ENCODE data around the gene METTL13. TPM values are rescaled to one million over a fixed set of nuclear protein-coding genes. Genes with fewer than 3 reads are reported as not detected.

The METTL13 gene
- total and polyA plus RNA-seq, 9 of the 15 experiments (the other 6 are each of a cell fraction or from before 2014, with no cell fraction given) = 18.9 to 78.9 (median 54.9) TPM

DNA sequence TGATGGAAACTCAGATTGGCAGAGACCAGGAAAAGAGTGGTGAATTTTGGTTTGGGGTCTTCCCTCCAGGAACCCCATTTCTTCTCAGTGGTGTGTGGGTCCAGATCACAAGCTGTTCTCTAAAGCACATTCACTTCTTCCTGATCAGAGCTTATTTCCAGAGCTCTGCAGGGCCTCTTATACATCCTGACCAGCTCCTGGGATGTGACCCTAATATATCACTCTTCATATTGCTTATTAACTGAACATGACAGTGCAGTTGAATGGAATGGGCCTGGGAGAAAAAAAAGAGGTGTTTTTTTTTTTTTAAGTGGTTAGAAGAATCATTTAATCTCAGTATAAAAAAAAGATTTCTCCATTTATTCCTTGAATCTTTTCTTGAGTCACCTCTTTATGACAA, 30.2 kb downstream of the METTL13 start (continued):
- TF ChIP-seq, protein P1, sequence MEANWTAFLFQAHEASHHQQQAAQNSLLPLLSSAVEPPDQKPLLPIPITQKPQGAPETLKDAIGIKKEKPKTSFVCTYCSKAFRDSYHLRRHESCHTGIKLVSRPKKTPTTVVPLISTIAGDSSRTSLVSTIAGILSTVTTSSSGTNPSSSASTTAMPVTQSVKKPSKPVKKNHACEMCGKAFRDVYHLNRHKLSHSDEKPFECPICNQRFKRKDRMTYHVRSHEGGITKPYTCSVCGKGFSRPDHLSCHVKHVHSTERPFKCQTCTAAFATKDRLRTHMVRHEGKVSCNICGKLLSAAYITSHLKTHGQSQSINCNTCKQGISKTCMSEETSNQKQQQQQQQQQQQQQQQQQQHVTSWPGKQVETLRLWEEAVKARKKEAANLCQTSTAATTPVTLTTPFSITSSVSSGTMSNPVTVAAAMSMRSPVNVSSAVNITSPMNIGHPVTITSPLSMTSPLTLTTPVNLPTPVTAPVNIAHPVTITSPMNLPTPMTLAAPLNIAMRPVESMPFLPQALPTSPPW (CRISPR knock-in tag; IDR thresholded peaks at IDR 0.05) = no peak
- TF ChIP-seq FOXJ2 (tag; IDR thresholded peaks at IDR 0.05) = no peak
- TF ChIP-seq HDAC8 (tag; IDR thresholded peaks at IDR 0.05) = no peak
- TF ChIP-seq SAFB2 (IDR thresholded peaks at IDR 0.05; ENCODE audit: borderline replicate concordance, low read depth, low read length, severe bottlenecking) = no peak

DNA sequence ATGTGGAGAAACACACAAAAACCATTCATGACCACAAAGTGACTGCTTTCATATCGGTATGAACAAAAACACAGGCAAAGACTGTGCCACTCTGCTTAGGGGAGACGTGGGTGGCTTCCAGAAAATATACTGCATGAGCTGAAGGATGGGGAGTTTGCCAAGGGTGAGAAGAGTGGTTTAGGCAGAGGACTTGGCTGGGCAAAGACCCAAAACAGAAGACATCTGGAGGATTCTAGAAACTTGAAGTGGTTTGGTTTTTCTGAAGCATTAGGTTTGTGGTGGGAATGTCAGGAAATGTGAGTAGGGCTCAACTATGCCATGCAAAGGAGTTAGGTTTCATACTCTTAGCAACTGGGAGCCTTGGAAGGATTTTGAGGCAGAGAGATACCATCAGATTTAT, 33.2 kb downstream of the METTL13 start:
- Histone ChIP-seq H3K36me3 (ENCODE audit: control insufficient read depth, insufficient read depth, low read length) (no peaks in the 10 kb centered on the region), H3K4me3 (no peak overlapping the region), H2AFZ (ENCODE audit: low read depth, low read length) (no peak overlapping the region), H3K4me2 (ENCODE audit: insufficient read depth, low read length) (no peak overlapping the region), H3K79me2 (ENCODE audit: control insufficient read depth, insufficient read depth, low read length) (no peaks in the 10 kb centered on the region), H4K20me1 (replicated peaks; ENCODE audit: control insufficient read depth, insufficient read depth, low read length) (no peaks in the 10 kb centered on the region), H3K4me1 (replicated peaks in 1 of 2; ENCODE audit: control insufficient read depth in 2 of 2, insufficient read depth in 2 of 2, low read length in 2 of 2) (peaks cover 0 to 7% of the 10 kb centered on the region in 2 experiments; a peak in 2 of 5 replicates), H3K9me1 (ENCODE audit: control insufficient read depth, insufficient read depth, low read length) (no peaks in the 10 kb centered on the region), H3K9ac (ENCODE audit: insufficient read depth in 1 of 2, low read depth in 2 of 2, low read length in 2 of 2) (no peak overlapping the region), H3K27me3 (ENCODE audit: control insufficient read depth in 2 of 2, insufficient read depth in 2 of 2, low read length in 2 of 2) (no peaks in the 10 kb centered on the region), H3K27ac (ENCODE audit: extremely low read depth, low read depth, low read length) (no peak overlapping the region), H3K9me3 (replicated peaks; ENCODE audit: control insufficient read depth, insufficient read depth, low read depth, low read length) (no peaks in the 10 kb centered on the region)
- in situ Hi-C loops (cut with MboI) (no loop called here), intact Hi-C loops (cut with micrococcal nuclease) (no loop called here)
- no peak for ATAC-seq
- BruUV-seq (replicated peaks) = no TSS peak
- no peak for FAIRE-seq
- 0% methylated on average over 2 of the region's 2 CpGs for WGBS (ENCODE audit: insufficient coverage, low coverage, missing lambda C conversion rate)
- DNase-seq (ENCODE audit: extremely low read depth in 1 of 4, low spot score in 3 of 4) = no peak
- ChIA-PET POLR2A (no interaction called here), CTCF (ENCODE audit: low intra/inter-chr PET ratio) (interaction anchor here (0.6 kb wide), 1 partner anchor 14 kb away, joined by 3 read pairs; no protein-coding TSS in a partner anchor)
- TF ChIP-seq HEY1 (CRISPR knock-in tag; IDR thresholded peaks at IDR 0.05; ENCODE audit: borderline replicate concordance) = no peak
- no peak for TF ChIP-seq FOS (IDR thresholded peaks at IDR 0.05; ENCODE audit: extremely low read depth, insufficient read length)
- no peak for TF ChIP-seq SIN3A (IDR thresholded peaks at IDR 0.05; ENCODE audit: borderline replicate concordance in 2 of 2, control insufficient read depth in 1 of 2, low read depth in 2 of 2, low read length in 2 of 2)
- no peak for TF ChIP-seq ESRRB (CRISPR knock-in tag; IDR thresholded peaks at IDR 0.05; ENCODE audit: borderline replicate concordance)
- TF ChIP-seq RBM15 (IDR thresholded peaks at IDR 0.05; ENCODE audit: insufficient read depth, low read length) = no peak
- TF ChIP-seq KDM4B (IDR thresholded peaks at IDR 0.05; ENCODE audit: borderline replicate concordance in 2 of 2, low read depth in 1 of 2) = no peak
- TF ChIP-seq, protein P2, sequence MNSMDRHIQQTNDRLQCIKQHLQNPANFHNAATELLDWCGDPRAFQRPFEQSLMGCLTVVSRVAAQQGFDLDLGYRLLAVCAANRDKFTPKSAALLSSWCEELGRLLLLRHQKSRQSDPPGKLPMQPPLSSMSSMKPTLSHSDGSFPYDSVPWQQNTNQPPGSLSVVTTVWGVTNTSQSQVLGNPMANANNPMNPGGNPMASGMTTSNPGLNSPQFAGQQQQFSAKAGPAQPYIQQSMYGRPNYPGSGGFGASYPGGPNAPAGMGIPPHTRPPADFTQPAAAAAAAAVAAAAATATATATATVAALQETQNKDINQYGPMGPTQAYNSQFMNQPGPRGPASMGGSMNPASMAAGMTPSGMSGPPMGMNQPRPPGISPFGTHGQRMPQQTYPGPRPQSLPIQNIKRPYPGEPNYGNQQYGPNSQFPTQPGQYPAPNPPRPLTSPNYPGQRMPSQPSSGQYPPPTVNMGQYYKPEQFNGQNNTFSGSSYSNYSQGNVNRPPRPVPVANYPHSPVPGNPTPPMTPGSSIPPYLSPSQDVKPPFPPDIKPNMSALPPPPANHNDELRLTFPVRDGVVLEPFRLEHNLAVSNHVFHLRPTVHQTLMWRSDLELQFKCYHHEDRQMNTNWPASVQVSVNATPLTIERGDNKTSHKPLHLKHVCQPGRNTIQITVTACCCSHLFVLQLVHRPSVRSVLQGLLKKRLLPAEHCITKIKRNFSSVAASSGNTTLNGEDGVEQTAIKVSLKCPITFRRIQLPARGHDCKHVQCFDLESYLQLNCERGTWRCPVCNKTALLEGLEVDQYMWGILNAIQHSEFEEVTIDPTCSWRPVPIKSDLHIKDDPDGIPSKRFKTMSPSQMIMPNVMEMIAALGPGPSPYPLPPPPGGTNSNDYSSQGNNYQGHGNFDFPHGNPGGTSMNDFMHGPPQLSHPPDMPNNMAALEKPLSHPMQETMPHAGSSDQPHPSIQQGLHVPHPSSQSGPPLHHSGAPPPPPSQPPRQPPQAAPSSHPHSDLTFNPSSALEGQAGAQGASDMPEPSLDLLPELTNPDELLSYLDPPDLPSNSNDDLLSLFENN (IDR thresholded peaks at IDR 0.05; ENCODE audit: low read depth in 2 of 2, low read length in 2 of 2) = no peak
- TF ChIP-seq POLR2B (IDR thresholded peaks at IDR 0.05; ENCODE audit: low read depth, partially characterized antibody) = no peak
- TF ChIP-seq, protein P3, sequence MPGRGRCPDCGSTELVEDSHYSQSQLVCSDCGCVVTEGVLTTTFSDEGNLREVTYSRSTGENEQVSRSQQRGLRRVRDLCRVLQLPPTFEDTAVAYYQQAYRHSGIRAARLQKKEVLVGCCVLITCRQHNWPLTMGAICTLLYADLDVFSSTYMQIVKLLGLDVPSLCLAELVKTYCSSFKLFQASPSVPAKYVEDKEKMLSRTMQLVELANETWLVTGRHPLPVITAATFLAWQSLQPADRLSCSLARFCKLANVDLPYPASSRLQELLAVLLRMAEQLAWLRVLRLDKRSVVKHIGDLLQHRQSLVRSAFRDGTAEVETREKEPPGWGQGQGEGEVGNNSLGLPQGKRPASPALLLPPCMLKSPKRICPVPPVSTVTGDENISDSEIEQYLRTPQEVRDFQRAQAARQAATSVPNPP (IDR thresholded peaks at IDR 0.05; ENCODE audit: borderline replicate concordance, insufficient read depth, insufficient read length) = no peak
- TF ChIP-seq ZFPM2 (CRISPR knock-in tag; IDR thresholded peaks at IDR 0.05) = no peak
- no peak for TF ChIP-seq FOXP1 (CRISPR knock-in tag; IDR thresholded peaks at IDR 0.05)
